HepG2 (cell line): ENCODE data around the gene TAGLN2. TPM values are rescaled to one million over a fixed set of nuclear protein-coding genes. Genes with fewer than 3 reads are reported as not detected.

Experiments
- ATAC-seq: fragments of 200-7000 bp; cut with Tn5 transposase; 3 replicates; pipeline ENCODE4 v1.9.1; 2020; ENCODE audit warnings: mild to moderate bottlenecking, moderate library complexity
- BruUV-seq: library from RNA; stranded (reverse); fragments of 400-500 nt; replicated peaks from 2 replicates; lab custom pipeline; 2021; lab: Mats Ljungman, UMichigan
- CTCF ChIA-PET: fragments of 300-600 bp; formaldehyde crosslinking; extraction: SDS; loops from one replicate; lab custom pipeline; 2021; ENCODE audit warnings: low total read pairs, inconsistent platforms, low intra/inter-chr PET ratio; lab: Yijun Ruan, JAX
- POLR2A ChIA-PET: fragments of 350-600 bp; sonication (Branson Sonifier 250); formaldehyde crosslinking; loops from one replicate; lab custom pipeline; 2020; ENCODE audit warnings: antibody characterized with exemption, inconsistent platforms; lab: Yijun Ruan, JAX
- DNase-seq: peaks from one replicate; pipeline ENCODE4 v3.0.0-alpha.2; 2015; ENCODE audit warnings: low spot score
- FAIRE-seq: peaks from 3 replicates; lab custom pipeline; 2011; peaks lifted over from hg19 to GRCh38; lab: Jason Lieb, UNC
- H2AFZ ChIP-seq: one replicate; pipeline ENCODE4 v1.6.1; 2011; ENCODE audit warnings: low read length, inconsistent platforms
- H3K27ac ChIP-seq: fragments of 300-600 bp; 3 replicates; pipeline ENCODE4 v1.8.0; 2011; ENCODE audit warnings: mixed run types, mild to moderate bottlenecking, mixed read lengths, low read length, inconsistent platforms; ENCODE audit not compliant: insufficient read depth; ENCODE audit errors: extremely low read length
- H3K27me3 ChIP-seq, 2 experiments: fragments of 200-600 bp in 1 of 2; 2 replicates in 1 of 2; 3 replicates in 1 of 2; pipeline versions ENCODE4 v1.6.0 to v1.8.0; 2011; ENCODE audit warnings: low read length in 2 of 2, mild to moderate bottlenecking in 2 of 2, moderate library complexity in 2 of 2, inconsistent platforms in 1 of 2; ENCODE audit not compliant: insufficient read depth in 2 of 2, control insufficient read depth in 1 of 2
- H3K36me3 ChIP-seq, 2 experiments: fragments of 200-600 bp in 1 of 2; replicated peaks in 1 of 2; 2 replicates in 1 of 2; 3 replicates in 1 of 2; pipeline versions ENCODE4 v1.5.1 to v1.8.0; 2011; ENCODE audit warnings: low read length in 2 of 2, inconsistent platforms in 1 of 2; ENCODE audit not compliant: insufficient read depth in 2 of 2, control insufficient read depth in 1 of 2
- H3K4me1 ChIP-seq: 2 replicates; pipeline ENCODE4 v1.5.1; 2012; ENCODE audit warnings: low read length, inconsistent platforms; ENCODE audit not compliant: insufficient read depth
- H3K4me2 ChIP-seq: 2 replicates; pipeline ENCODE4 v1.6.0; 2011; ENCODE audit warnings: low read depth, low read length, inconsistent platforms
- H3K4me3 ChIP-seq, 3 experiments: fragments of 200-600 bp in 1 of 3; sonication (generic), shearing (Covaris generic) in 1 of 3; replicated peaks in 1 of 3; 2 replicates each; pipeline ENCODE4 v1.5.1; 2011 to 2016; ENCODE audit warnings: low read length in 3 of 3, inconsistent platforms in 2 of 3, low read depth in 2 of 3, mild to moderate bottlenecking in 2 of 3, control low read depth in 1 of 3, mixed read lengths in 1 of 3; ENCODE audit not compliant: insufficient read depth in 1 of 3
- H3K79me2 ChIP-seq: one replicate; pipeline ENCODE4 v1.6.1; 2011; ENCODE audit warnings: low read length, inconsistent platforms; ENCODE audit not compliant: insufficient read depth
- H3K9ac ChIP-seq: 2 replicates; pipeline ENCODE4 v1.6.0; 2011; ENCODE audit warnings: mild to moderate bottlenecking, low read depth, low read length, inconsistent platforms; ENCODE audit not compliant: insufficient read depth
- H3K9me3 ChIP-seq: 2 replicates; pipeline ENCODE4 v1.5.1; 2012; ENCODE audit warnings: mild to moderate bottlenecking, low read length
- H4K20me1 ChIP-seq: 2 replicates; pipeline ENCODE4 v1.6.0; 2011; ENCODE audit warnings: inconsistent platforms, mild to moderate bottlenecking, low read length, moderate library complexity; ENCODE audit not compliant: insufficient read depth
- ATF1 ChIP-seq: IDR thresholded peaks from 2 replicates; pipeline ENCODE4 v1.6.1; 2016; ENCODE audit warnings: mild to moderate bottlenecking, control low read depth
- ELF4 ChIP-seq: sonication (generic); formaldehyde crosslinking; IDR thresholded peaks from 2 replicates; pipeline ENCODE4 v1.5.0; 2020; ENCODE audit warnings: missing genetic modification reagents, mild to moderate bottlenecking, moderate library complexity, borderline replicate concordance
- GABPB1 ChIP-seq: IDR thresholded peaks from 2 replicates; pipeline ENCODE4 v1.6.1; 2016; ENCODE audit warnings: mild to moderate bottlenecking, missing genetic modification reagents, moderate library complexity, missing compliant biosample characterization
- HCFC1 ChIP-seq: fragments of 150-350 bp; IDR thresholded peaks from 2 replicates; pipeline ENCODE4 v1.6.1; 2014; ENCODE audit warnings: low read depth, low read length
- HNRNPLL ChIP-seq: fragments of 200-400 bp; formaldehyde crosslinking; IDR thresholded peaks from 2 replicates; pipeline ENCODE4 v1.6.1; 2017; ENCODE audit warnings: mild to moderate bottlenecking, low read depth, low read length; ENCODE audit not compliant: poor library complexity, severe bottlenecking
- KLF9 ChIP-seq: IDR thresholded peaks from 2 replicates; pipeline ENCODE4 v1.6.1; 2016; ENCODE audit warnings: low read depth
- MAX ChIP-seq: IDR thresholded peaks from 2 replicates; pipeline ENCODE4 v1.6.1; 2012; ENCODE audit warnings: inconsistent platforms
- MYNN ChIP-seq: sonication (generic); formaldehyde crosslinking; IDR thresholded peaks from 2 replicates; pipeline ENCODE4 v1.4.0; 2020; ENCODE audit warnings: mild to moderate bottlenecking, low read depth, missing genetic modification reagents
- RFX3 ChIP-seq: IDR thresholded peaks from 2 replicates; pipeline ENCODE4 v1.6.1; 2016; ENCODE audit warnings: missing biosample characterization, missing genetic modification reagents
- SOX6 ChIP-seq, 2 experiments: fragments of 450-650 bp in 1 of 2; sonication (generic) in 1 of 2; formaldehyde crosslinking in 1 of 2; IDR thresholded peaks; 2 replicates each; pipeline versions ENCODE4 v1.4.0 to v1.6.1; 2017 to 2020; ENCODE audit warnings: antibody characterized with exemption in 1 of 2, mild to moderate bottlenecking in 1 of 2, missing genetic modification reagents in 1 of 2
- ZNF143 ChIP-seq: sonication (generic); formaldehyde crosslinking; IDR thresholded peaks from 2 replicates; pipeline ENCODE4 v1.4.0; 2020; ENCODE audit warnings: missing genetic modification reagents
- ZNF326 ChIP-seq: sonication (generic); formaldehyde crosslinking; IDR thresholded peaks from 2 replicates; pipeline ENCODE4 v1.4.0; 2020; ENCODE audit warnings: missing genetic modification reagents, borderline replicate concordance
- ZNF550 ChIP-seq: sonication (generic); formaldehyde crosslinking; IDR thresholded peaks from 2 replicates; pipeline ENCODE4 v1.4.0; 2020; ENCODE audit warnings: mild to moderate bottlenecking, missing genetic modification reagents, borderline replicate concordance
- WGBS: methylation state at CpG from one replicate; pipeline ENCODE4 v1.1.6; 2017; ENCODE audit warnings: low lambda C conversion rate; 5-methylcytosine and 5-hydroxymethylcytosine counted together
- in situ Hi-C: cut with HindIII; loops from 2 replicates; pipeline ENCODE4 v1.10.0; 2017; ENCODE audit warnings: low pct_unique_long_range_greater_than_20kb; ENCODE audit not compliant: extremely low pct_ligation_motif_present
- intact Hi-C: fragments of 100-400 bp; cut with micrococcal nuclease; formaldehyde crosslinking; loops from one replicate; pipeline ENCODE4 v1.10.0; 2022; ENCODE audit not compliant: unreplicated experiment
- polyA plus RNA-seq, 8 experiments: library from polyadenylated mRNA; depleted of rRNA in 3 of 8; stranded (reverse) in 7 of 8; unstranded in 1 of 8; fragments of >200 nt; fragmentation: Illumina TruSeq in 4 of 8; extraction: Trizol in 4 of 8; gene quantifications; 2 replicates each; pipeline versions ENCODE4 v1.2.1 to v1.2.3, GENCODE V29; 2011 to 2016; ENCODE audit warnings: low read depth in 4 of 8, missing spikeins in 1 of 8, mixed read lengths in 1 of 8; ENCODE audit not compliant: insufficient read depth in 1 of 8
- total RNA-seq, 5 experiments: library from RNA; depleted of rRNA; stranded (reverse); fragments of >200 nt; fragmentation: Illumina TruSeq; extraction: Trizol; gene quantifications; 2 replicates each; pipeline ENCODE4 v1.2.3, GENCODE V29; 2016; ENCODE audit warnings: low read depth in 1 of 5
- TF ChIP-seq, protein P1 (sequence below): sonication (generic); formaldehyde crosslinking; IDR thresholded peaks from 2 replicates; pipeline ENCODE4 v1.5.1; 2020; ENCODE audit warnings: missing genetic modification reagents, mild to moderate bottlenecking, borderline replicate concordance

Gene TAGLN2
- total and polyA plus RNA-seq, 2 of the 13 experiments (the other 11 are each of a cell fraction or from before 2014, with no cell fraction given) = 6.7 to 17.2 TPM

DNA sequence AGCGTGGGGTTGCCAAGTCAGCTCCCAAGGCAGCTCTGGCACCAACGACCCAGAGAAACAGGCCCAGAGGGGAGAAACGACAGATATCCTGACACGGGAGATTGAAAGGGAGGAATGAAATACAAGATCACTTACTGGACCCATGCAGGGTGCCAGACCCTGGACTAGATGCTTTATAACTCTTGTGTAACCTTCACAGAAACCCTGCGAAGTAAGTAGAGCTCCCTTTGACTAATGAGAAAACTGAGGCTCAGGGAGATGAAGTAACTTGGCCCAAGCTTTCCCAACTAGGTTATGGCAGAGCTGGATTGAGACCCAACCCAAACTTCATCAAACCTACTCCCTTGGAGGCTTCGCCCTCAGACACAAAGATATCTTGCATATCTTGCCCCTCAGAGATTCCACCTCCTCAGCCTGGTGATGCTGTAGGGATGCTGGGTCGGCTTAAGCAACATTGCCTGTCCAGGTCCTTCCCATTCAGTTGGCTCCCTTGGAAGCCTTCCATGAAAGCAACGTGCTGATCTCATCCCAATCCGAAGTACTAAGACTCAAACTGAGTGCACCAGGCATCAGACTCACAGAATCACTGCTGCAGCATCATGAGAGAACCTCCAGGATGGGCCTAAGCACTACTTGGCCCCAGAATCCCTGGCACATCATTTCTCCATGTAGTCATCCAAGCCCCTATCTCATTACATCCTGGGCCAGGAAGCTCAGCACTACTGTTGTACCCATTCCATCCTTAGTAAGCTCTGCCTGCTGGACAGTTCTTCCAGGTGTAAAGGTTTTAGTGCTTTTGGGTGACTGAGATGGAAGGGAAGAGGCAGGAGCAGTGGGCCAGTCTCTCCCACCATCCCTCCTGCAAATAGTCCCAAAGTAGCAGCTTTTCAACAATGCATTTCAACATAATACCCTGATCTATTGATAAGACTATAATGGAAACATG is 21.2 kb upstream of the TAGLN2 start:
- Histone ChIP-seq H3K9ac (no peak overlapping the region), H3K27ac (no peak overlapping the region), H3K4me2 (no peak overlapping the region; the same call in 1 of the 2 replicates), H3K36me3 (no peaks in the 10 kb centered on the region), H3K9me3 (no peaks in the 10 kb centered on the region), H3K79me2 (no peaks in the 10 kb centered on the region), H2AFZ (no peak overlapping the region), H4K20me1 (no peaks in the 10 kb centered on the region), H3K27me3 (peaks cover 6 to 61% of the 10 kb centered on the region in 2 experiments; a peak in 4 of 5 replicates), H3K4me3 (no peak overlapping the region; a peak in 1 of 6 replicates), H3K4me1 (peaks cover 11% of the 10 kb centered on the region)
- DNase-seq = no peak
- intact Hi-C loops (no loop called here), in situ Hi-C loops (no loop called here)
- TF ChIP-seq ZNF550 (CRISPR knock-in tag) (no peak), ATF1 (CRISPR knock-in tag) (no peak), MYNN (CRISPR knock-in tag) (no peak)
- ChIA-PET POLR2A (no interaction called here), CTCF (interaction anchor here (1.9 kb wide), 1 partner anchor 61 kb away, joined by 4 read pairs; no protein-coding TSS in a partner anchor)
- WGBS = 47% methylated on average over 9 of the region's 9 CpGs
- ATAC-seq = no peak
- no peak for FAIRE-seq
- BruUV-seq = no TSS peak

GRCh38 chr1:159945483-159946241 is 20.4 kb upstream of the TAGLN2 start, which contains the start of gene IGSF9:
Gene IGSF9 (minus strand): TSS chr1:159945613. CDS start chr1:159943454, 2,159 bp downstream.
- CTCF ChIA-PET = interaction anchor here (1.9 kb wide), 1 partner anchor 62 kb away, joined by 4 read pairs; no protein-coding TSS in a partner anchor
- intact Hi-C loops = no loop called here
- TF ChIP-seq, protein P1, sequence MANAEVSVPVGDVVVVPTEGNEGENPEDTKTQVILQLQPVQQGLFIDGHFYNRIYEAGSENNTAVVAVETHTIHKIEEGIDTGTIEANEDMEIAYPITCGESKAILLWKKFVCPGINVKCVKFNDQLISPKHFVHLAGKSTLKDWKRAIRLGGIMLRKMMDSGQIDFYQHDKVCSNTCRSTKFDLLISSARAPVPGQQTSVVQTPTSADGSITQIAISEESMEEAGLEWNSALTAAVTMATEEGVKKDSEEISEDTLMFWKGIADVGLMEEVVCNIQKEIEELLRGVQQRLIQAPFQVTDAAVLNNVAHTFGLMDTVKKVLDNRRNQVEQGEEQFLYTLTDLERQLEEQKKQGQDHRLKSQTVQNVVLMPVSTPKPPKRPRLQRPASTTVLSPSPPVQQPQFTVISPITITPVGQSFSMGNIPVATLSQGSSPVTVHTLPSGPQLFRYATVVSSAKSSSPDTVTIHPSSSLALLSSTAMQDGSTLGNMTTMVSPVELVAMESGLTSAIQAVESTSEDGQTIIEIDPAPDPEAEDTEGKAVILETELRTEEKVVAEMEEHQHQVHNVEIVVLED (CRISPR knock-in tag) = peak; percentile 26; the same call in 1 of the 2 replicates
- TF ChIP-seq ELF4 (CRISPR knock-in tag) (no peak), MAX (peak; percentile 74), KLF9 (CRISPR knock-in tag) (no peak), RFX3 (CRISPR knock-in tag) (peak; percentile 71), GABPB1 (CRISPR knock-in tag) (peak; percentile 75; the same call in 1 of the 2 replicates), HCFC1 (peak; percentile 61), ZNF326 (CRISPR knock-in tag) (no peak), ZNF143 (CRISPR knock-in tag) (peak; percentile 92), HNRNPLL (peak; percentile 30), SOX6 (IDR thresholded peaks at IDR 0.05) (no peak), SOX6 (CRISPR knock-in tag; IDR thresholded peaks at IDR 0.05) (peak; percentile 36)

More at GRCh38 chr1:159945483-159946241, 20.4 kb upstream of the TAGLN2 start, which contains the start of gene IGSF9:
- Histone ChIP-seq H3K79me2 (no peaks in the 10 kb centered on the region), H3K27me3 (peaks cover 10 to 65% of the 10 kb centered on the region in 2 experiments; a peak in 4 of 5 replicates), H2AFZ (no peak within 1 kb of the TSS), H3K36me3 (no peaks in the 10 kb centered on the region), H3K4me1 (peaks cover 11% of the 10 kb centered on the region), H3K4me2 (peak within 1 kb of the TSS; percentile 53), H4K20me1 (no peaks in the 10 kb centered on the region), H3K9ac (0 out of 2 replicates have a peak within 1 kb of the TSS, but pooled peaks have one; percentile 2), H3K9me3 (no peaks in the 10 kb centered on the region), H3K27ac (no peak within 1 kb of the TSS), H3K4me3 (peak within 1 kb of the TSS; percentile 6 to 58 (median 19); a peak in 3 of 6 replicates)
- in situ Hi-C loops = no loop called here
- DNase-seq (peak; percentile 59), ATAC-seq (peak; percentile 86), FAIRE-seq (no peak)
- no TSS peak for BruUV-seq
- POLR2A ChIA-PET = no interaction called here
- 10% methylated on average over 26 of the region's 58 CpGs for WGBS
